GM18907 (cell line): ENCODE data around the gene ZNF593OS.

Experiments
- ATAC-seq: cut with Tn5 transposase; IDR thresholded peaks from one replicate; pipeline ENCODE4 v1.9.1; 2021; ENCODE audit warnings: mild to moderate bottlenecking, moderate library complexity; ENCODE audit not compliant: unreplicated experiment

The ZNF593OS gene

GRCh38 chr1:26171084-26172072 is at the start of gene ZNF593OS:
Gene ZNF593OS, minus strand, starts transcription at chr1:26171832. Its CDS starts 171 bp downstream, at chr1:26171661.
- no peak for ATAC-seq

GRCh38 chr1:26221094-26221493 is 49.5 kb upstream of the ZNF593OS start:
- ATAC-seq, result no peak

GRCh38 chr1:26220199-26220912 is 48.7 kb upstream of the ZNF593OS start:
- no peak for ATAC-seq

- no peak for ATAC-seq
These were observed 47.4 kb upstream of the ZNF593OS start for GRCh38 chr1:26218906-26219494.

- ATAC-seq, result no peak
These were observed 43.6 kb upstream of the ZNF593OS start for GRCh38 chr1:26215246-26215645.

- ATAC-seq, result no peak
These were observed 41.8 kb upstream of the ZNF593OS start for GRCh38 chr1:26213335-26213905.

GRCh38 chr1:26212726-26213125 is 41.1 kb upstream of the ZNF593OS start:
- no peak for ATAC-seq

- ATAC-seq, result no peak
These were observed 38.7 kb upstream of the ZNF593OS start for GRCh38 chr1:26210147-26210870.

- ATAC-seq, result no peak
These were observed 32.1 kb upstream of the ZNF593OS start for GRCh38 chr1:26203642-26204318.

GRCh38 chr1:26200413-26200812 is 28.8 kb upstream of the ZNF593OS start:
- no peak for ATAC-seq

GRCh38 chr1:26197813-26198212 is 26.2 kb upstream of the ZNF593OS start:
- ATAC-seq, result no peak

- no peak for ATAC-seq
These were observed 25.7 kb upstream of the ZNF593OS start for GRCh38 chr1:26197301-26197700.

GRCh38 chr1:26195805-26196204 is 24.2 kb upstream of the ZNF593OS start:
- no peak for ATAC-seq

- no peak for ATAC-seq
These were observed 20.1 kb upstream of the ZNF593OS start for GRCh38 chr1:26191739-26192138.

GRCh38 chr1:26190373-26190987 is 18.8 kb upstream of the ZNF593OS start, which contains the start of gene CATSPER4:
Gene CATSPER4, plus strand, starts transcription at chr1:26190602. Its CDS starts 26 bp downstream, at chr1:26190628.
- no peak for ATAC-seq

GRCh38 chr1:26189751-26190275 is 18.2 kb upstream of the ZNF593OS start:
- no peak for ATAC-seq

- no peak for ATAC-seq
These were observed 17.7 kb upstream of the ZNF593OS start for GRCh38 chr1:26189331-26189730.

- no peak for ATAC-seq
These were observed 16.8 kb upstream of the ZNF593OS start for GRCh38 chr1:26188477-26188876.

- no peak for ATAC-seq
These were observed 16.2 kb upstream of the ZNF593OS start for GRCh38 chr1:26187882-26188281.
